HG03354 (cell line): Measurements from ENCODE around the gene STAT1.

Experiments used
- ATAC-seq: cut with Tn5 transposase; IDR thresholded peaks from one replicate; pipeline ENCODE4 v1.9.1; 2021; ENCODE audit warnings: mild to moderate bottlenecking; ENCODE audit not compliant: unreplicated experiment, poor library complexity, severe bottlenecking

STAT1 gene

DNA sequence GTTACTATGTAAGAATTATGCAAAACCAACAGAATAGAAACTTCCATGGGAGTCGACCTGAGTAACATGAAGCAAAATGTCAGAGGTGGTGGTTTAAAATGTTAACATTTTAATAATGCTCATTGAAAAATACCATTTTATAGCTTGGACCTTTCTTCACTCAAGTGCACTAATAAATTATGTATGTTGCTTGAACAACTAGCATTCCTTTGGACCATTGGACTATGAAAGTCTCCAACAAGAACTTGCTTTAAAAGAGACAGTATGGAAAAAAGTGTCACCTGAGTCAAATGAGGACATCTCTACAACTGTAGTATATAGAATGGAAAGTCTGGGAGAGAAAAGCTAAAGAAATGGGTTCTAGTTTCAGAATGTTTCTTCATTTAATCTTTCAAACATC is 81.5 kb downstream of the STAT1 start:
- ATAC-seq: no peak

DNA sequence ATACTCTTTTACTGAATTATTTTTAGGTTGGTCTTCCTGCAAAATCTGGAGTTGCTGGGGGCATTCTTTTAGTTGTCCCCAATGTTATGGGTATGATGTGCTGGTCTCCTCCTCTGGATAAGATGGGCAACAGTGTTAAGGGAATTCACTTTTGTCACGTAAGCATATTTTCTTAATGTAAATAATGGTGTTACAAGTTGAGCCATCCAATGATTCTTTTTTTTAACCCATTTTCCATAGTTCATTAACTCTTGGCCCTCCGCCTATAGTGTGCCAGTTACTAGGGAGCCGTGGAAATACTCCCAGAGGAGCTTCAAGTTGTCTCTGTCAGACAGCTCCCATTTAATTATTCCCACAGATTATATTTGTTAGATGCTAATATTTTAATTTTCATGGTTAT is 83.6 kb downstream of the STAT1 start:
- no peak for ATAC-seq

DNA sequence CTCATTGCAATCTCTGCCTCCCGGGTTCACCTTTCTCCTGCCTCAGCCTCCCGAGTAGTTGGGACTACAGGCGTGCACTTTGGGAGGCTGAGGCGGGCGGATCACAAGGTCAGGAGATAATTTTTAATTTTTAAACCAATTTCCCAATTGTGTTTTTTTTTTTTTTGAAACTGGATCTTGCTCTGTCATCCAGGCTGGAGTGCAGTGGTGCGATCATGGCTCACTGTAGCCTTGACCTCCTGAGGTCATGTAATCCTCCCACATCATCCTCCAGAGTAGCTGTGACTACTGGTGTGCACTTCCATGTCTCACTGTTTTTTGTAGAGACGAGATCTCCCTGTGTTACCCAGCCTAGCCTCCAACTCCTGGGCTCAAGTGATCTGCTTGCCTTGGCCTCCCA is 84.1 kb downstream of the STAT1 start:
- no peak for ATAC-seq

DNA sequence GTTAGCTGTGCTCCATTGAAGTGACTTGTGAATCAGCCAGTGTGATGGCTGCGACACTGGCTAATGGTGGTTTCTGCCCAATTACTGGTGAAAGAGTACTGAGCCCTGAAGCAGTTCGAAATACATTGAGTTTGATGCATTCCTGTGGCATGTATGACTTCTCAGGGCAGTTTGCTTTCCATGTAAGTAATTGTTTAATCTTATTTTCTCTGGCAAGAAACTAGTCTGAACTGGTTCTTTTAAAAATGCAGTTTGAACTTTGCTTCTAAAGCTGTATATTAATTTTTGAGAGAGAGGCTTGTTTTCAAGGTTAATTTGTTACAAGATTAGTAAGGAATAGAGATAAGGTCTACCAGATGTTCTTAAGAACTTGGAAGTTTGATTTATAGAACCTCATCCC is 86.7 kb downstream of the STAT1 start:
- ATAC-seq: no peak

DNA sequence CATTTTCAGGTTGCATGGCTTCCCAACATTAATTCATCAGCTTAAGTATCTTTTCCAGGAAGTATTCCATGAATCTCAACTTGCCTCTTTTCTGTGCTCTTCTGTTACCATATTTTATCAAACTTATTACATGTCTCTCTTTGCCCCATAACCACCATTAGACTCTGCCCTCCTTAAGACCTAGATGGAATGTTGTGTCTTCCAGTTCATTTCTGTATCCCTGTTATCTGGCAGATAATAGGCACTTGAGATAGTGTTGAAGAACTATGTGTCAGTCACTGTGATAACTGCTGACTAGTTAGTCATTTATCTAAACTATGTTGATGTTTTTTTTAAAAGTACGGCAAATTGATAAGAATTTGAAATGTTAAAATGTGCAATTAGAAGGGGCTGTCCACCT is 91.6 kb downstream of the STAT1 start:
- ATAC-seq: no peak

DNA sequence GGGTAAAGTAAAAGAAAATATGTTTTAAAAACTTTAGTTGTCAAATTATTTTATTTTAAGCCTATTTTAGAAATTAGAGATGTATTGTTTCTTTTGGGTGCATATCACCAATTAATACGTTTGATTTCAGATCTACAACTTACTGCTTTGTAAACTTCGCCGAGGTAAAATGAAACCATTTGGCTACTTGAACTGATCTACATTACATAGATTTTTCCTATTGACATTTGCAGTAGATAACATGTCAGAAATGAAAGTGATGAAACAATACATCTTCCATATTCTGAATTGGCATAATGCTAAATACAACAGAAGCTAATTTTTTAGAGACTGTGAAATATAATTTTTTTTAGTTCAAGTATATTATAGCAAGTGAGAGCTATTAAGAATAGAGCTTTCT is 93.9 kb downstream of the STAT1 start:
- no peak for ATAC-seq
